A673 (cell line): ENCODE measurements around the gene TADA3. TPM values are rescaled to one million over a fixed set of nuclear protein-coding genes. Genes with fewer than 3 reads are reported as not detected.

Experiments used
- BruUV-seq: library from RNA; stranded (reverse); fragments of 400-500 nt; replicated peaks from 2 replicates; lab custom pipeline; 2021; lab: Mats Ljungman, UMichigan
- CTCF ChIA-PET: fragments of 300-600 bp; sonication (Branson Sonifier 250); formaldehyde crosslinking; loops from one replicate; lab custom pipeline; 2022; ENCODE audit warnings: antibody characterized with exemption; lab: Charles Lee
- POLR2A ChIA-PET: fragments of 300-600 bp; sonication (Branson Sonifier 250); formaldehyde crosslinking; loops from one replicate; lab custom pipeline; 2022; ENCODE audit warnings: antibody characterized with exemption; ENCODE audit not compliant: low non-redundant PET; lab: Charles Lee
- DNase-seq: peaks from one replicate; pipeline ENCODE4 v3.0.0-alpha.2; 2015; ENCODE audit warnings: low spot score
- H3K27ac ChIP-seq: fragments of 200-600 bp; sonication (generic); 2 replicates; pipeline ENCODE4 v1.5.1; 2016; ENCODE audit warnings: mixed run types, low read depth, mild to moderate bottlenecking, mixed read lengths, antibody characterized with exemption, low read length; ENCODE audit not compliant: poor library complexity, severe bottlenecking
- H3K27me3 ChIP-seq: fragments of 200-600 bp; sonication (generic); replicated peaks from 2 replicates; pipeline ENCODE4 v1.6.1; 2017; ENCODE audit warnings: mixed run types, low read depth, mild to moderate bottlenecking, mixed read lengths, antibody characterized with exemption, low read length; ENCODE audit not compliant: insufficient read depth, poor library complexity
- H3K36me3 ChIP-seq: fragments of 200-600 bp; sonication (generic); 2 replicates; pipeline ENCODE4 v1.6.1; 2016; ENCODE audit warnings: mixed run types, mild to moderate bottlenecking, mixed read lengths, antibody characterized with exemption, low read length; ENCODE audit not compliant: insufficient read depth, poor library complexity, severe bottlenecking
- H3K4me1 ChIP-seq: fragments of 200-600 bp; sonication (generic); 2 replicates; pipeline ENCODE4 v1.6.1; 2017; ENCODE audit warnings: mixed run types, mild to moderate bottlenecking, mixed read lengths, antibody characterized with exemption, low read length; ENCODE audit not compliant: insufficient read depth, poor library complexity, severe bottlenecking
- H3K4me3 ChIP-seq: fragments of 200-600 bp; sonication (generic); 2 replicates; pipeline ENCODE4 v1.5.1; 2016; ENCODE audit warnings: low read depth, mixed run types, mild to moderate bottlenecking, mixed read lengths, low read length; ENCODE audit not compliant: poor library complexity, severe bottlenecking
- H3K9me3 ChIP-seq: fragments of 200-600 bp; sonication (generic); 2 replicates; pipeline ENCODE4 v1.6.1; 2016; ENCODE audit warnings: mixed run types, low read depth, mild to moderate bottlenecking, mixed read lengths, antibody characterized with exemption, low read length; ENCODE audit not compliant: poor library complexity, severe bottlenecking
- CTCF ChIP-seq: fragments of 300-800, 200-600 bp; sonication (generic); conservative IDR thresholded peaks from 2 replicates; pipeline ENCODE4 v1.5.1; 2017; ENCODE audit warnings: low read depth, mild to moderate bottlenecking, antibody characterized with exemption, low read length, moderate library complexity, mixed read lengths
- EZH2 ChIP-seq: fragments of 200-600 bp; sonication (generic); IDR thresholded peaks from 2 replicates; pipeline ENCODE4 v1.6.1; 2017; ENCODE audit warnings: borderline replicate concordance, low read depth, mild to moderate bottlenecking, mixed read lengths, antibody characterized with exemption, low read length; ENCODE audit not compliant: poor library complexity, severe bottlenecking
- intact Hi-C: fragments of 100-400 bp; cut with micrococcal nuclease; formaldehyde crosslinking; loops from one replicate; pipeline ENCODE4 v1.10.0; 2022; ENCODE audit not compliant: unreplicated experiment
- total RNA-seq: library from RNA; stranded (reverse); gene quantifications from 2 replicates; pipeline ENCODE4 v1.2.3, GENCODE V29; 2021

Gene TADA3
- total RNA-seq, 1 experiment from 2014 or later = 46.1 TPM

GRCh38 chr3:9779075-9779593 lies 13.1 kb downstream of the TADA3 start:
- Histone ChIP-seq H3K4me1 (no peaks in the 10 kb centered on the region), H3K27me3 (no peaks in the 10 kb centered on the region), H3K36me3 (peaks cover 9% of the 10 kb centered on the region), H3K4me3 (no peak overlapping the region), H3K27ac (no peak overlapping the region), H3K9me3 (no peaks in the 10 kb centered on the region)
- POLR2A ChIA-PET = no interaction called here
- intact Hi-C loops = no loop called here
- TF ChIP-seq EZH2 (no peak), CTCF (no peak)
- no peak for DNase-seq
- no TSS peak for BruUV-seq
- CTCF ChIA-PET = no interaction called here

DNA sequence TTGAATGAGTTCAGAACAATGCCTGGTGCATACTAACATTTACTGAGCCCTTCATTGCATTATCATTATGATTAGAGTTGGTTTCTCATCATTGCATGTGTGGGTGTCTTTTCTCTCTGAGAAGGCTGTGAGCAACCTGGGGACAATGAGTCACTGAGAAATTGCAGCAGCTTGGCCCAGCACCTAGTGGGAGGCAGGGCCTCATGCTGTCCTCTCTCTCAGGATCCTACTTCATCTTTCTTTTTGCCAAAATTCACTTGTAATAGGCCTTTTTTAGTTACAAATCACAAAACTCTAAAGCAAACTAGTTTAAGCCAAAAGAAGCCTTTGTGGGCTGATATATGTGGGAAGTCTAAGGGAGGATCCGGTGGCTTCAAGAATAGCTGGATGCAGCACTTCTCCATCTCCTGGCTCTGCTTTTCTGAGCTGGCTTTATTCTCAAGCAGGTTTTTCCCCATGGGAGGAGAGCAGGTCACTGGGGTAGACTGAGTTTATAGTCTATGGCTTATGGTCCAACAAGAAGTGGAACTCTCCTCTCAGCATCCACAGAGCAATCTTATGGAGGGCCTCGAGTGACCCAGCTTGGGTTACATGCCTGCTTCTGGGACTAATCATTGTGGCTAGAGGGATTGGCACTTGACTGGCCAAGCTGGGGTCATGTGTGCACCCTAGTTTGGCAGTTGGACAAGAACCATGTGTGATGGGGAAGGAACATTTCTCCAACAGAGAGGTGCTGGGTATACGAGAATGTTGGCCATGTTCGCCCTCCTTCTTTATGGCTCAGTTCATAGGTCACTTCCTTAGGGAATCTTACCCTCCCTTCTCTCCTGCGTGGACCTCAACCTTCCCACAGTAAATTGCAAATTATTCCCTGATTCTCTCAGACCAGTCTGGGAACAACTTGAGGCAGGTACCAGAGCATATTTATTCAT lies 13.9 kb downstream of the TADA3 start:
- no TSS peak for BruUV-seq
- Histone ChIP-seq H3K27me3 (no peaks in the 10 kb centered on the region), H3K4me3 (no peak overlapping the region), H3K9me3 (no peaks in the 10 kb centered on the region), H3K27ac (no peak overlapping the region), H3K36me3 (peaks cover 4% of the 10 kb centered on the region), H3K4me1 (no peaks in the 10 kb centered on the region)
- intact Hi-C loops = no loop called here
- DNase-seq = no peak
- no peak for TF ChIP-seq CTCF
- no peak for TF ChIP-seq EZH2
- CTCF ChIA-PET = no interaction called here
- POLR2A ChIA-PET = no interaction called here

GRCh38 chr3:9777694-9778021 lies 14.6 kb downstream of the TADA3 start:
- no peaks in the 10 kb centered on the region for H3K4me1 ChIP-seq
- peaks cover 4% of the 10 kb centered on the region for H3K36me3 ChIP-seq
- TF ChIP-seq CTCF (no peak), EZH2 (no peak)
- no peak overlapping the region for H3K27ac ChIP-seq
- no peaks in the 10 kb centered on the region for H3K9me3 ChIP-seq
- H3K27me3 ChIP-seq = no peaks in the 10 kb centered on the region
- no peak overlapping the region for H3K4me3 ChIP-seq
- intact Hi-C loops = no loop called here
- BruUV-seq = no TSS peak
- ChIA-PET CTCF (no interaction called here), POLR2A (no interaction called here)
- DNase-seq = no peak
